ENCODE data around the gene ATRNL1.

ATRNL1 gene

DNA sequence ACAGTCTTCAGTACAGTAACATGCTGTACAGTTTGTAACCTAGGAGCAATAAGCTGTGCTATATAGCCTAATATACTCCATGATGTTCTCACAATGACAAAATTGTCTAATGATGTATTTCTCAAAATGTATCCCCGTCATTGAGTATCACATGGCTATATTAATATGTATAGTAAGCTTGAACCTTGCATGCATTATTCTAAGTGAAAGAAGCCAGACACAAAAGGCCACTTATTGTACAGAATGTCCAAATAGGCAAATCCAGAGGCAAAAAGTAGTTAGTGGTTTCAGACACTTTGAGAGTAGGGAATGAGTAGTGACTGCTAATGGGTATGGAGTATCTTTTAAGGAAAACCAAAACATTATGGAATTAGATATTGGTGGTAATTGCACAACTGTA lies 545.1 kb downstream of the ATRNL1 start:
- Histone ChIP-seq H3K27me3 (ENCODE audit: control insufficient read depth, insufficient read depth, low read length, poor library complexity, severe bottlenecking) (no peaks in the 10 kb centered on the region), H3K4me1 (ENCODE audit: control insufficient read depth, insufficient read depth, low read length) (no peaks in the 10 kb centered on the region), H3K4me3 (ENCODE audit: insufficient read depth, low read depth, low read length) (no peak overlapping the region), H3K36me3 (ENCODE audit: control insufficient read depth, insufficient read depth, low read length) (no peaks in the 10 kb centered on the region), H3K9me3 (ENCODE audit: control insufficient read depth, low read length) (no peaks in the 10 kb centered on the region), H3K27ac (ENCODE audit: insufficient read depth, low read depth, low read length, poor library complexity, severe bottlenecking) (no peak overlapping the region)
- 100% methylated on average over 1 of the region's 1 CpG for WGBS, 2 experiments

DNA sequence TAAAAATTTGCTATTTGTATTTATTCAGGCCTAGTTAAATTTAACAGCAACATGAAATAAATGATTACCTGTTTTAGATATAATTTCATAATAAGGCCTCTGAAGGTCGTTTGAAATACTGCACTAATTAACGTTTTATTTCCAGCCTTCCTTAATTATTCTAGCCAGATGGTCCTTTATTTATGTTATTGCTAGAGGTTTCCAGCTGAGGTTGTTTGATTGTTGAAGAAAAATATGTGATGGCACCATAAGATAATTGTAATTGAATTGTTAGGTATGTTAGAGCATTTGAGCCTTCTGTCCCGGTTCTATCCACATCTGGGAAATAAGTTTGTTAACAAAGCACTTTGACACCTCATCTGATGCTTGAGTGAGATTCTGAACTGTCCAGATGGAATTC lies 556.1 kb downstream of the ATRNL1 start:
- 89 to 93% methylated on average over 1 to 3 of the region's 3 CpGs for WGBS, 2 experiments
- H3K27ac ChIP-seq (ENCODE audit: insufficient read depth, low read depth, low read length, poor library complexity, severe bottlenecking) = no peak overlapping the region

DNA sequence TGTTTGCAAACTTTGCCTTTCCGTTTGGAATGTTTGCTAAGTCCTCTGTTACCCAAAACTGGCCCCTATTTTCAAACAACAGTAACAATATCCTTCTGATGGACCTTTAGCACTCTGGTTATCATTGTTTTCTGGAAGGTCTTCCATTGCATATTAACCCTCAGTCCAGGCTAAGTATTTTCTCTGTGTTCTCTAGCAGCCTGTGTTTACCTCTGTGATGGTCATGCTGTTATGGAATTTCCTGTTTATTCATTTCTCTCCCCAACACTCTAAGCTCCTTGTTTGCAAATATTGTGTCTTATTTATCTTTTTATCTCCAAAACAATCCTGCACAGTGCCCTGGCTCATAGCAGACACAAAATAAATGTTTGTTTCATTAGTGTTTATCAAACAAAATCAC lies 560.3 kb downstream of the ATRNL1 start:
- 48 to 63% methylated on average over 1 of the region's 1 CpG for WGBS, 2 experiments
- Histone ChIP-seq H3K27me3 (ENCODE audit: control insufficient read depth, insufficient read depth, low read length, poor library complexity, severe bottlenecking) (no peaks in the 10 kb centered on the region), H3K27ac (ENCODE audit: insufficient read depth, low read depth, low read length, poor library complexity, severe bottlenecking) (no peak overlapping the region), H3K4me3 (ENCODE audit: insufficient read depth, low read depth, low read length) (no peak overlapping the region), H3K9me3 (ENCODE audit: control insufficient read depth, low read length) (no peaks in the 10 kb centered on the region), H3K4me1 (ENCODE audit: control insufficient read depth, insufficient read depth, low read length) (no peaks in the 10 kb centered on the region), H3K36me3 (ENCODE audit: control insufficient read depth, insufficient read depth, low read length) (no peaks in the 10 kb centered on the region)

More for the DNA sequence above, 556.1 kb downstream of the ATRNL1 start:
- no peaks in the 10 kb centered on the region for H3K9me3 ChIP-seq (ENCODE audit: control insufficient read depth, low read length)
- H3K27me3 ChIP-seq (ENCODE audit: control insufficient read depth, insufficient read depth, low read length, poor library complexity, severe bottlenecking) = no peaks in the 10 kb centered on the region
- H3K4me3 ChIP-seq (ENCODE audit: insufficient read depth, low read depth, low read length) = no peak overlapping the region
- H3K4me1 ChIP-seq (ENCODE audit: control insufficient read depth, insufficient read depth, low read length) = no peaks in the 10 kb centered on the region
- H3K36me3 ChIP-seq (ENCODE audit: control insufficient read depth, insufficient read depth, low read length) = no peaks in the 10 kb centered on the region

DNA sequence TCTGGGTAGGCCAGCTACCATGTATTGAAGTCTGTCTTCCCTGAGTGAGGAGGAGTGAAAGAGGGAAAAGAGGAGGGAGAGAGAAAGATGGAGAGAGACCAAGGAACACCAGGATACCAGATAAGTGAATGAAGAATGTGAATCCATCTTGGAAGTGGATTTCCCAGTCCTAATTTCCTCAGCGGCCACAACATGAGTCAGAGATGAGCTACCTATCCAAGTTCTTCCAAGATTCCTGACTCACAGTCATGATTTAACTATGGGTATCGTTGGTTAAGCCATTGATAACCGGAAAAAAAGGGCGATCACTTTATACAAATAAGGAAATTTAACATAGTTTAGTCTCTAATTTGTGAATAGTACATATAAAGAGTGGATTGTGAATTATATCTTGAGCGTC lies 561.8 kb downstream of the ATRNL1 start:
- 92 to 100% methylated on average over 1 to 2 of the region's 5 CpGs for WGBS, 2 experiments
- Histone ChIP-seq H3K4me3 (ENCODE audit: insufficient read depth, low read depth, low read length) (no peak overlapping the region), H3K27ac (ENCODE audit: insufficient read depth, low read depth, low read length, poor library complexity, severe bottlenecking) (no peak overlapping the region), H3K27me3 (ENCODE audit: control insufficient read depth, insufficient read depth, low read length, poor library complexity, severe bottlenecking) (no peaks in the 10 kb centered on the region), H3K9me3 (ENCODE audit: control insufficient read depth, low read length) (no peaks in the 10 kb centered on the region), H3K4me1 (ENCODE audit: control insufficient read depth, insufficient read depth, low read length) (no peaks in the 10 kb centered on the region), H3K36me3 (ENCODE audit: control insufficient read depth, insufficient read depth, low read length) (no peaks in the 10 kb centered on the region)

DNA sequence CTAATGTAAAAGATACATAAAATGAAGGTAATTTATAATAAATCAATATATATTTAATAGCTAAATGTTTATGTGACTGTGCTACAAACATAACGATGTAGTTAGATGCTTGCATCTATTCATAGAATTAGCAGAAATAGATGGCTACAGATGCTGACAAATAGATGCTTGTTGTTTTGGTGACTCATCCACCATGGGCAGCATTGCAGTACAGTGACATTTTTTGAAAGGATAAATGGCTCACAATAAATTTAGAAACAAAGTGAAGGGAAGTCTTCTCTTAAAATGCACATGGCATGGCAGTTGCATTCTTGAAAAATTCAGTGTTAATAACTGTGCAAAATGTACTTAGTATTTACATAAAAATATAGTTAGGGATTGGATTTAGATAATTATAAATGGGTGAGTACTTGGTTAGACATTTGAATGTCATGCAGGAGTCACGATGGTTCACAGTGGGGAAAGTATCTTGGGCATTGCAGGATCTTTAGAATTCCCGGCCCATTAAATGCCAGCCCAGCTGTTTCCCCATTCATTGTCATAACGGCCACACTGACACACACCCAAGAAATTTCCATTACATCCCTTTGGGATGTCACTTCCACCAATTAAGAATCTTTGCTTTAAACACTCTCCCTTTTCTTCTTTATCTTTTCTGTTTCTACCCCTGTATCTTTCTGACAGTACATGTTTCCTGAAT lies 564.1 kb downstream of the ATRNL1 start:
- WGBS, 2 experiments = 84 to 87% methylated on average over 4 of the region's 4 CpGs
- Histone ChIP-seq H3K36me3 (ENCODE audit: control insufficient read depth, insufficient read depth, low read length) (no peaks in the 10 kb centered on the region), H3K27me3 (ENCODE audit: control insufficient read depth, insufficient read depth, low read length, poor library complexity, severe bottlenecking) (no peaks in the 10 kb centered on the region), H3K9me3 (ENCODE audit: control insufficient read depth, low read length) (no peaks in the 10 kb centered on the region), H3K27ac (ENCODE audit: insufficient read depth, low read depth, low read length, poor library complexity, severe bottlenecking) (no peak overlapping the region), H3K4me3 (ENCODE audit: insufficient read depth, low read depth, low read length) (no peak overlapping the region), H3K4me1 (ENCODE audit: control insufficient read depth, insufficient read depth, low read length) (no peaks in the 10 kb centered on the region)

DNA sequence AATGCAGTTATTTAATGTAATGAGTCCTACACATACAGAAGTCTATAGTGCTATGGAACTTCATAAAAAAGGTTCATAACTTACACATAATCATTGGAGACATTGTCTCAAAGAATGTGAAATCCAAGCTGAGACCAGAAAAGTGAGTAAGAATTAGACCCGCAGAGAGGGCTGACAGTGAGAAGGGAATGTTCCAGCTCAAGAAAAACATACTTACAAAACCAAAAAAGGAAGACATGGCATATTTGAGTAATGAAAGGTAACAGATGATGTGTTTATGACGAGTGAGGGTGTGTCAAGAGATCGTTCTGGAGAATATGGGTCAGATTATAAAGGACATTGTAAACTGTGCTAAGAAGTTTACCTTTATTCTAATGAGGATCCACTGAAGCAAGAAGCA lies 566.5 kb downstream of the ATRNL1 start:
- Histone ChIP-seq H3K27ac (ENCODE audit: insufficient read depth, low read depth, low read length, poor library complexity, severe bottlenecking) (no peak overlapping the region), H3K9me3 (ENCODE audit: control insufficient read depth, low read length) (no peaks in the 10 kb centered on the region), H3K4me1 (ENCODE audit: control insufficient read depth, insufficient read depth, low read length) (no peaks in the 10 kb centered on the region), H3K36me3 (ENCODE audit: control insufficient read depth, insufficient read depth, low read length) (no peaks in the 10 kb centered on the region), H3K27me3 (ENCODE audit: control insufficient read depth, insufficient read depth, low read length, poor library complexity, severe bottlenecking) (no peaks in the 10 kb centered on the region), H3K4me3 (ENCODE audit: insufficient read depth, low read depth, low read length) (no peak overlapping the region)
- 92 to 96% methylated on average over 3 of the region's 3 CpGs for WGBS, 2 experiments

DNA sequence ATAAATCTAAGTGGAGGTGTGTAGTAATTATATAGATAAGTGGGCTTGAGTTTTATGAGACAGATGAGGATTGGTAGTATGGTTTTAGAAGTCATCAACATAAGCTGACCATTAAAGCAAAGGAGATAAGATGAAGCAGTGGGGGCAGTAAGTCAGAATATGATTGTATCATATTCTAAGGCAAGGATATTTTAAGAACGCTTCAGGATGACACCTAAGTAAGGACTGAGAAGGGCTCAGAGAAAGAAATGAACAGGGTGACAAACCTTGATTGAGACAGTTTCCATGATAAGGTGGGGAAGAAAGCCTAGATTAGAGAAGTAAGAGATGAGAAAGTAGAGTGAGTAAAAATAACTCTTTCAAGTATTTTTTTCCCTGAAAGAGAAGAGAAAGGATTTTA lies 567.2 kb downstream of the ATRNL1 start:
- WGBS, 2 experiments = 93 to 94% methylated on average over 1 of the region's 1 CpG
- no peaks in the 10 kb centered on the region for H3K4me1 ChIP-seq (ENCODE audit: control insufficient read depth, insufficient read depth, low read length)
- no peaks in the 10 kb centered on the region for H3K9me3 ChIP-seq (ENCODE audit: control insufficient read depth, low read length)
- H3K27ac ChIP-seq (ENCODE audit: insufficient read depth, low read depth, low read length, poor library complexity, severe bottlenecking) = no peak overlapping the region
- no peaks in the 10 kb centered on the region for H3K36me3 ChIP-seq (ENCODE audit: control insufficient read depth, insufficient read depth, low read length)
- H3K4me3 ChIP-seq (ENCODE audit: insufficient read depth, low read depth, low read length) = no peak overlapping the region
- H3K27me3 ChIP-seq (ENCODE audit: control insufficient read depth, insufficient read depth, low read length, poor library complexity, severe bottlenecking) = no peaks in the 10 kb centered on the region

DNA sequence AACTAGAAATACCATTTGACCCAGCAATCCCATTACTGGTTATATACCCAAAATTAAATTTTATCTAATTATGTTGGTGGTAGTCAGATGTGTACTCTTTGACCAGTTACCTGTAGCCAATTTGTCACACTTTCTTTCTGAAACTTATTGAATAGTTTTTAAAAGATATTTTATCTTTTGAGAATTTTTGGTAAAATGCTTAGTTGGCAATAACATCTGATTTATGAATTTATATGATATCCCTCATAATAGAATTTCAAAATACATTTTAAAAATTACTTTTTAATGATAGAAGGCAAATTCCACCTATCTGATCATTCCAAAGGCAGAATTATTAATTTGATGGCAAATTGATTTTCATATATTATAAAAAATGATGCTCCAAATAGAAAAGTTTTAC lies 569.3 kb downstream of the ATRNL1 start:
- H3K27ac ChIP-seq (ENCODE audit: insufficient read depth, low read depth, low read length, poor library complexity, severe bottlenecking) = no peak overlapping the region
- no peaks in the 10 kb centered on the region for H3K27me3 ChIP-seq (ENCODE audit: control insufficient read depth, insufficient read depth, low read length, poor library complexity, severe bottlenecking)
- no peaks in the 10 kb centered on the region for H3K9me3 ChIP-seq (ENCODE audit: control insufficient read depth, low read length)
- H3K36me3 ChIP-seq (ENCODE audit: control insufficient read depth, insufficient read depth, low read length) = no peaks in the 10 kb centered on the region
- no peaks in the 10 kb centered on the region for H3K4me1 ChIP-seq (ENCODE audit: control insufficient read depth, insufficient read depth, low read length)
- H3K4me3 ChIP-seq (ENCODE audit: insufficient read depth, low read depth, low read length) = no peak overlapping the region

DNA sequence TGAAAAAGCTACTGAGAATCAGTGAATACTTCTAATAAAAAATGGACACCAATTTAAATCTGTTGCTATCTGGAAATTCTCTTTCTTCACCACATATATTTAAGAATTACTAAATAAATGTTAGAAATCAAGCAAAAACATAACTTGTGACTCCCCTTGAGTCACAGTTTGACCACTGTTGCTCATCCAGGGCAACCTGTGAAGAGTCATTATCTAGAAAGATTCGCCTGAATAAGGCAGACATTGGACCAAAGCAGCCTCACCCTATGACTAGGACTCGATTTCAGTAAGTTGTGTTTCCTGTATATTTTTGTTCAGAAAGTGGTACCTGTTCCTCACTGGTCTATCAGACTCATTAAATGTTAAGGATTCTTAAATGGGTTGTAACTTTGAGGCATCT lies 572.4 kb downstream of the ATRNL1 start:
- no peaks in the 10 kb centered on the region for H3K4me1 ChIP-seq (ENCODE audit: control insufficient read depth, insufficient read depth, low read length)
- WGBS, 2 experiments = 92 to 94% methylated on average over 2 of the region's 2 CpGs
- no peak overlapping the region for H3K27ac ChIP-seq (ENCODE audit: insufficient read depth, low read depth, low read length, poor library complexity, severe bottlenecking)

DNA sequence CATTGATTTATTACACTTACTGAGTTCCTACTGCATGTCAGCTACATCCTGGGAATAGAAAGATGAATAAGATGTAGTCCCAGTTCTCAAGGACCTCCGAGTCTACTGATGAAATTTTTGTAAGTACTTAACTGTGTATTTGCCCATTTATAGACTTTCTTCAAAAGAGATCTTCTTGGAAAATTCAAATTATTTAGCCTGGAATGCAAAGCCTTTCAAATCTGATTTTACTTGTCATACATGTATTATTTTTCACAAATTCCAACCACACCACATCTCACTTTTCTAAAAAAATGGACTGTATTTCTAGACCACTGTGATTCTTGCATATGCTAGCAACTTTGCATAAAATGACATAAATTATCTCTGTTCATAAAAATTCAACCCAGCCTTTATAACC lies 581.3 kb downstream of the ATRNL1 start:
- Histone ChIP-seq H3K27ac (ENCODE audit: insufficient read depth, low read depth, low read length, poor library complexity, severe bottlenecking) (no peak overlapping the region), H3K27me3 (ENCODE audit: control insufficient read depth, insufficient read depth, low read length, poor library complexity, severe bottlenecking) (no peaks in the 10 kb centered on the region), H3K4me3 (ENCODE audit: insufficient read depth, low read depth, low read length) (no peak overlapping the region), H3K36me3 (ENCODE audit: control insufficient read depth, insufficient read depth, low read length) (no peaks in the 10 kb centered on the region), H3K4me1 (ENCODE audit: control insufficient read depth, insufficient read depth, low read length) (no peaks in the 10 kb centered on the region), H3K9me3 (ENCODE audit: control insufficient read depth, low read length) (no peaks in the 10 kb centered on the region)
- 87 to 100% methylated on average over 1 of the region's 1 CpG for WGBS, 2 experiments

More for the DNA sequence above, 572.4 kb downstream of the ATRNL1 start:
- Histone ChIP-seq H3K27me3 (ENCODE audit: control insufficient read depth, insufficient read depth, low read length, poor library complexity, severe bottlenecking) (no peaks in the 10 kb centered on the region), H3K4me3 (ENCODE audit: insufficient read depth, low read depth, low read length) (no peak overlapping the region), H3K36me3 (ENCODE audit: control insufficient read depth, insufficient read depth, low read length) (no peaks in the 10 kb centered on the region), H3K9me3 (ENCODE audit: control insufficient read depth, low read length) (no peaks in the 10 kb centered on the region)

DNA sequence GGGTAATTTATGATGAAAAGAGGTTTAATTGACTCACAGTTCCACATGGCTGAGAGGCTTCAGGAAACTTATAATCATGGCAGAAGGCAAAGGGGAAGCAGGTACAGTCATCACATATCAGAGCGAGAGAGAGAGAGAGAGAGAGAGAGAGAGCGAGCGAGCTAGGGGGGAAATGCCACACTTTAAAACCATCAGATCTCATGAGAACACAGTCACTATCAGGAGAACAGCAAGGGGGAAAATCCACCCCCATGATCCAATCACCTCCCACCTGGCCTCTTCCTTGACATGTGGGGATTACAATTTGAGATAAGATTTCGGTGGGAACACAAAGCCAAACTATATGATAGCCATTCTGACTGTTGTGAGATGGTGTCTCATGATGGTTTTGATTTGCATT lies 603.6 kb downstream of the ATRNL1 start:
- H3K4me3 ChIP-seq (ENCODE audit: insufficient read depth, low read depth, low read length) = no peak overlapping the region
- no peaks in the 10 kb centered on the region for H3K4me1 ChIP-seq (ENCODE audit: control insufficient read depth, insufficient read depth, low read length)
- H3K36me3 ChIP-seq (ENCODE audit: control insufficient read depth, insufficient read depth, low read length) = no peaks in the 10 kb centered on the region
- no peaks in the 10 kb centered on the region for H3K27me3 ChIP-seq (ENCODE audit: control insufficient read depth, insufficient read depth, low read length, poor library complexity, severe bottlenecking)
- H3K27ac ChIP-seq (ENCODE audit: insufficient read depth, low read depth, low read length, poor library complexity, severe bottlenecking) = no peak overlapping the region
- 72 to 96% methylated on average over 1 to 4 of the region's 4 CpGs for whole genome bisulfite sequencing, 2 experiments
- H3K9me3 ChIP-seq (ENCODE audit: control insufficient read depth, low read length) = no peaks in the 10 kb centered on the region
